A549 (cell line): Measurements from ENCODE around the gene MBLAC1. TPM values are rescaled to one million over a fixed set of nuclear protein-coding genes. Genes with fewer than 3 reads are reported as not detected.

Source experiments
- ATAC-seq, 2 experiments: fragments of 200-7000 bp in 1 of 2; fragments of >200 bp in 1 of 2; cut with Nextera tagmentation in 1 of 2; cut with Tn5 transposase in 1 of 2; 3 replicates each; pipeline versions ENCODE4 v1.8.0 to v1.9.1; 2018 to 2020; ENCODE audit warnings: mild to moderate bottlenecking in 1 of 2, moderate library complexity in 1 of 2
- CTCF ChIA-PET: fragments of 300-600 bp; sonication (Branson Sonifier 250); formaldehyde crosslinking; extraction: SDS; loops from one replicate; lab custom pipeline; 2021; ENCODE audit warnings: antibody characterized with exemption, inconsistent platforms; lab: Yijun Ruan, JAX
- POLR2A ChIA-PET: fragments of 350-600 bp; formaldehyde crosslinking; extraction: SDS; loops from one replicate; lab custom pipeline; 2021; ENCODE audit warnings: antibody characterized with exemption, inconsistent platforms; lab: Yijun Ruan, JAX
- DNase-seq, 2 experiments: peaks; one replicate each; pipeline versions ENCODE4 v3.0.0 to v3.0.0-alpha.2; 2011 to 2016; ENCODE audit warnings: low read depth in 1 of 2, low spot score in 1 of 2
- FAIRE-seq: peaks from 2 replicates; lab custom pipeline; 2011; peaks lifted over from hg19 to GRCh38; lab: Jason Lieb, UNC
- H3K27ac ChIP-seq, 2 experiments: fragments of >200 bp; sonication (Bioruptor Twin); formaldehyde crosslinking; 3 replicates each; pipeline ENCODE4 v1.5.1; 2016 to 2017
- H3K4me1 ChIP-seq: fragments of >200 bp; sonication (Bioruptor Twin); formaldehyde crosslinking; 3 replicates; pipeline ENCODE4 v1.6.1; 2016
- H3K4me2 ChIP-seq: fragments of >200 bp; sonication (Bioruptor Twin); formaldehyde crosslinking; 3 replicates; pipeline ENCODE4 v1.6.1; 2016
- H3K4me3 ChIP-seq: fragments of >200 bp; sonication (Bioruptor Twin); formaldehyde crosslinking; 3 replicates; pipeline ENCODE4 v1.5.1; 2016
- H3K9me3 ChIP-seq: fragments of >200 bp; sonication (Bioruptor Twin); formaldehyde crosslinking; 3 replicates; pipeline ENCODE4 v1.6.1; 2016
- BHLHE40 ChIP-seq: IDR thresholded peaks from 2 replicates; pipeline ENCODE4 v1.6.1; 2012; ENCODE audit warnings: low read depth, low read length, inconsistent platforms
- EHF ChIP-seq: fragments of 250-450 bp; sonication (Bioruptor Pico); IDR thresholded peaks from 2 replicates; pipeline ENCODE4 v1.5.0; 2020; ENCODE audit warnings: mild to moderate bottlenecking
- EHMT2 ChIP-seq: fragments of 200-600 bp; sonication (generic); IDR thresholded peaks from 2 replicates; pipeline ENCODE4 v1.6.1; 2016; ENCODE audit warnings: antibody characterized with exemption, low read depth, mild to moderate bottlenecking, moderate library complexity
- ELK1 ChIP-seq: fragments of 150-350 bp; IDR thresholded peaks from 2 replicates; pipeline ENCODE4 v1.6.1; 2014; ENCODE audit warnings: low read depth, mild to moderate bottlenecking, low read length
- EP300 ChIP-seq, 2 experiments: fragments of >200 bp; sonication (Bioruptor Twin); formaldehyde crosslinking; IDR thresholded peaks; 2 replicates in 1 of 2; 3 replicates in 1 of 2; pipeline ENCODE4 v1.6.1; 2016 to 2017
- FOSL2 ChIP-seq, 2 experiments: fragments of 450-650 bp in 1 of 2; fragments of >200 bp in 1 of 2; sonication (Bioruptor Twin) in 1 of 2; formaldehyde crosslinking; IDR thresholded peaks; 2 replicates each; pipeline versions ENCODE4 v1.5.0 to v1.6.1; 2016 to 2020; ENCODE audit warnings: mild to moderate bottlenecking in 1 of 2, moderate library complexity in 1 of 2
- GATA3 ChIP-seq: IDR thresholded peaks from 2 replicates; pipeline ENCODE4 v1.6.1; 2012; ENCODE audit warnings: borderline replicate concordance
- HDAC2 ChIP-seq: fragments of 200-600 bp; sonication (generic); IDR thresholded peaks from 2 replicates; pipeline ENCODE4 v1.6.1; 2016
- HES2 ChIP-seq: fragments of >200 bp; sonication (Bioruptor Twin); formaldehyde crosslinking; IDR thresholded peaks from 2 replicates; pipeline ENCODE4 v1.6.1; 2016
- HMGXB4 ChIP-seq: fragments of 250-450 bp; sonication (Bioruptor Pico); IDR thresholded peaks from 2 replicates; pipeline ENCODE4 v1.5.0; 2021; ENCODE audit warnings: mild to moderate bottlenecking, moderate library complexity, borderline replicate concordance
- HOXA7 ChIP-seq: fragments of 250-450 bp; sonication (Bioruptor Pico); IDR thresholded peaks from 2 replicates; pipeline ENCODE4 v1.5.0; 2020; ENCODE audit warnings: mild to moderate bottlenecking, moderate library complexity
- HOXB13 ChIP-seq: fragments of 250-450 bp; sonication (Bioruptor Pico); IDR thresholded peaks from 2 replicates; pipeline ENCODE4 v1.5.0; 2020; ENCODE audit warnings: low read depth, mild to moderate bottlenecking, moderate library complexity
- MAFK ChIP-seq: fragments of 450-650 bp; IDR thresholded peaks from 2 replicates; pipeline ENCODE4 v1.6.1; 2014; ENCODE audit not compliant: partially characterized antibody
- MAZ ChIP-seq: fragments of 150-350 bp; IDR thresholded peaks from 2 replicates; pipeline ENCODE4 v1.6.1; 2014; ENCODE audit warnings: antibody characterized with exemption, low read depth, low read length, borderline replicate concordance
- MYC ChIP-seq: IDR thresholded peaks from 2 replicates; pipeline ENCODE4 v1.6.1; 2012; ENCODE audit warnings: mild to moderate bottlenecking, inconsistent platforms, low read length, improper control_type of control experiment, borderline replicate concordance
- NFE2L2 ChIP-seq: fragments of 150-350 bp; conservative IDR thresholded peaks from 2 replicates; pipeline ENCODE4 v1.6.1; 2014; ENCODE audit warnings: low read length
- PBX3 ChIP-seq: IDR thresholded peaks from 2 replicates; pipeline ENCODE4 v1.6.1; 2012
- POLR2A ChIP-seq: IDR thresholded peaks from 2 replicates; pipeline ENCODE4 v1.6.1; 2012; ENCODE audit warnings: mild to moderate bottlenecking, low read length
- POLR2AphosphoS2 ChIP-seq: conservative IDR thresholded peaks from 2 replicates; pipeline ENCODE4 v1.6.1; 2012; ENCODE audit warnings: low read length, improper control_type of control experiment, inconsistent platforms
- RAD21 ChIP-seq, 2 experiments: fragments of >200 bp in 1 of 2; sonication (Bioruptor Twin) in 1 of 2; formaldehyde crosslinking in 1 of 2; IDR thresholded peaks in 1 of 2; conservative IDR thresholded peaks in 1 of 2; 2 replicates in 1 of 2; 3 replicates in 1 of 2; pipeline ENCODE4 v1.6.1; 2012 to 2018; ENCODE audit warnings: inconsistent platforms in 1 of 2
- RARB ChIP-seq: fragments of 250-450 bp; sonication (Bioruptor Pico); IDR thresholded peaks from 2 replicates; pipeline ENCODE4 v1.8.0; 2021; ENCODE audit warnings: mild to moderate bottlenecking, moderate library complexity
- REST ChIP-seq: fragments of 200-600 bp; sonication (generic); IDR thresholded peaks from 2 replicates; pipeline ENCODE4 v1.6.1; 2016; ENCODE audit warnings: antibody characterized with exemption, mild to moderate bottlenecking, moderate library complexity
- SMC3 ChIP-seq: fragments of >200 bp; sonication (Bioruptor Twin); formaldehyde crosslinking; IDR thresholded peaks from 3 replicates; pipeline ENCODE4 v1.6.1; 2018; ENCODE audit warnings: inconsistent platforms
- TP53 ChIP-seq: fragments of 250-450 bp; sonication (Bioruptor Pico); IDR thresholded peaks from 2 replicates; pipeline ENCODE4 v1.5.0; 2021; ENCODE audit warnings: mild to moderate bottlenecking, moderate library complexity
- USF2 ChIP-seq: fragments of 450-650 bp; IDR thresholded peaks from 2 replicates; pipeline ENCODE4 v1.6.1; 2014; ENCODE audit warnings: antibody characterized with exemption
- ZNF302 ChIP-seq: fragments of 250-450 bp; sonication (Bioruptor Pico); IDR thresholded peaks from 2 replicates; pipeline ENCODE4 v1.9.0; 2021; ENCODE audit warnings: inconsistent platforms, mild to moderate bottlenecking, moderate library complexity
- WGBS: methylation state at CpG from one replicate; pipeline ENCODE4 v1.1.6; 2017; ENCODE audit errors: missing lambda C conversion rate; 5-methylcytosine and 5-hydroxymethylcytosine counted together
- polyA plus RNA-seq, 4 experiments: library from polyadenylated mRNA; depleted of rRNA in 3 of 4; stranded (reverse); fragments of >200 nt; fragmentation: RNase III in 1 of 4; extraction: RNeasy Plus Mini Kit Qiagen cat#74134 plus additional on column Dnase treatment in 1 of 4; gene quantifications; 2 replicates in 3 of 4; 3 replicates in 1 of 4; pipeline ENCODE4 v1.2.3, GENCODE V29; 2011 to 2017

MBLAC1 gene
- polyA plus RNA-seq, 2 of the 4 experiments (the other 2 are of a cell fraction), result 0.63 to 2.6 TPM

- TF ChIP-seq USF2 (peak; percentile 23; the same call in 1 of the 2 replicates), GATA3 (peak; percentile 24; the same call in 1 of the 2 replicates), ZNF302 (CRISPR knock-in tag) (no peak), EHF (no peak), BHLHE40 (no peak), NFE2L2 (peak; percentile 69), SMC3 (peak; percentile 89), REST (no peak), FOSL2 (IDR thresholded peaks at IDR 0.05) (no peak), FOSL2 (CRISPR knock-in tag; IDR thresholded peaks at IDR 0.05) (peak; percentile 89), PBX3 (peak; percentile 68), RAD21 (conservative IDR thresholded peaks at IDR 0.05 in 1 of 2, IDR thresholded peaks at IDR 0.05 in 1 of 2) (peak; percentile 76 to 88), HDAC2 (no peak), RARB (CRISPR knock-in tag) (no peak)
These were observed 45.1 kb upstream of the MBLAC1 start, which contains the start of gene ZNF3 (continued) for GRCh38 chr7:100081535-100082102.

GRCh38 chr7:100082978-100083377, 43.8 kb upstream of the MBLAC1 start:
- WGBS, result 64% methylated on average over 4 of the region's 4 CpGs
- H3K4me2 ChIP-seq, result no peak overlapping the region
- ATAC-seq (no peak), FAIRE-seq (no peak), DNase-seq (no peak)
- ChIA-PET POLR2A (no interaction called here), CTCF (interaction anchor here (0.7 to 2.3 kb wide), 11 partner anchors 9 to 325 kb away, joined by 3 to 14 read pairs (median 4); no protein-coding TSS in a partner anchor)
- no peak for TF ChIP-seq EP300 (IDR thresholded peaks at IDR 0.05)
- no peak for TF ChIP-seq EHMT2
- TF ChIP-seq HOXA7 (CRISPR knock-in tag), result no peak
- TF ChIP-seq USF2, result no peak
- no peak for TF ChIP-seq HOXB13 (CRISPR knock-in tag)
- no peak for TF ChIP-seq MAZ
- no peak for TF ChIP-seq RARB (CRISPR knock-in tag)
- TF ChIP-seq POLR2AphosphoS2, result no peak
- TF ChIP-seq TP53 (CRISPR knock-in tag), result no peak
- no peak for TF ChIP-seq HES2
- no peak for TF ChIP-seq POLR2A
- TF ChIP-seq MAFK, result no peak
- no peak for TF ChIP-seq MYC
- no peak for TF ChIP-seq SMC3
- no peak for TF ChIP-seq ELK1
- TF ChIP-seq HMGXB4, result no peak
- no peak overlapping the region for H3K27ac ChIP-seq
- H3K4me1 ChIP-seq, result peaks cover 7% of the 10 kb centered on the region; the same call in 2 of the 3 replicates
- H3K4me3 ChIP-seq, result no peak overlapping the region
- H3K9me3 ChIP-seq, result peaks cover 8% of the 10 kb centered on the region; the same call in 2 of the 3 replicates
